ENCODE results near the gene TUBD1. TPM values are rescaled to one million over a fixed set of nuclear protein-coding genes. Genes with fewer than 3 reads are reported as not detected.

TUBD1 gene
- total RNA-seq, 1 donor from 2014 or later, result 16.7 TPM

- Mint-ChIP-seq H3K27me3 (no peaks in the 10 kb centered on the region), H3K36me3 (peaks cover 23% of the 10 kb centered on the region), H3K27ac (no peak overlapping the region), H3K4me1 (ENCODE audit: unreplicated experiment) (no peaks in the 10 kb centered on the region), H3K4me3 (no peak overlapping the region), H3K9me3 (no peaks in the 10 kb centered on the region)
- TF ChIP-seq CTCF (conservative IDR thresholded peaks at IDR 0.05), result no peak
- DNase-seq (ENCODE audit: extremely low spot score, unreplicated experiment), result no peak
Observed at GRCh38 chr17:59814276-59814675, 78.5 kb downstream of the TUBD1 start.

- Mint-ChIP-seq H3K27ac (no peak overlapping the region), H3K27me3 (no peaks in the 10 kb centered on the region), H3K4me1 (ENCODE audit: unreplicated experiment) (no peaks in the 10 kb centered on the region), H3K36me3 (peaks cover 23% of the 10 kb centered on the region), H3K9me3 (no peaks in the 10 kb centered on the region), H3K4me3 (no peak overlapping the region)
- DNase-seq (ENCODE audit: extremely low spot score, unreplicated experiment), result no peak
- TF ChIP-seq CTCF (conservative IDR thresholded peaks at IDR 0.05), result no peak
Observed at GRCh38 chr17:59812139-59812538, 80.6 kb downstream of the TUBD1 start.

- Mint-ChIP-seq H3K4me3 (no peak overlapping the region), H3K9me3 (no peaks in the 10 kb centered on the region), H3K4me1 (ENCODE audit: unreplicated experiment) (no peaks in the 10 kb centered on the region), H3K27ac (no peak overlapping the region), H3K36me3 (peaks cover 23% of the 10 kb centered on the region), H3K27me3 (no peaks in the 10 kb centered on the region)
- no peak for DNase-seq (ENCODE audit: extremely low spot score, unreplicated experiment)
- TF ChIP-seq CTCF (conservative IDR thresholded peaks at IDR 0.05), result no peak
Observed at GRCh38 chr17:59811209-59811608, 81.5 kb downstream of the TUBD1 start.

GRCh38 chr17:59810894-59811153, 81.9 kb downstream of the TUBD1 start:
- no peaks in the 10 kb centered on the region for H3K9me3 Mint-ChIP-seq
- H3K36me3 Mint-ChIP-seq, result peaks cover 20% of the 10 kb centered on the region
- no peaks in the 10 kb centered on the region for H3K4me1 Mint-ChIP-seq (ENCODE audit: unreplicated experiment)
- no peak overlapping the region for H3K27ac Mint-ChIP-seq
- DNase-seq (ENCODE audit: extremely low spot score, unreplicated experiment), result no peak
- no peaks in the 10 kb centered on the region for H3K27me3 Mint-ChIP-seq
- no peak for TF ChIP-seq CTCF (conservative IDR thresholded peaks at IDR 0.05)
- H3K4me3 Mint-ChIP-seq, result no peak overlapping the region

Small RNAs within 50 kb of the gene (microRNA-seq; reads per million reads assigned to microRNA genes)
- 48,440 reads per million, percentile 99 among the genes with 10 or more reads in this experiment for gene MIR21

Other genes with a start within 250 kb of the TUBD1 start
- 23.1 and 25.9 TPM in 2 replicates for gene PTRH2, start 185.5 kb downstream of the TUBD1 start, total RNA-seq (ENCODE audit: low replicate concordance)
- gene VMP1, start 185.3 kb downstream of the TUBD1 start, total RNA-seq (ENCODE audit: low replicate concordance), result 124 and 157 TPM in 2 replicates
- gene RPS6KB1, start 178 bp upstream of the TUBD1 start, total RNA-seq (ENCODE audit: low replicate concordance), result 38.2 and 38.8 TPM in 2 replicates
- gene RNFT1, start 71.8 kb upstream of the TUBD1 start, total RNA-seq (ENCODE audit: low replicate concordance), result 19.9 and 27.4 TPM in 2 replicates
- gene HEATR6, start 186.0 kb upstream of the TUBD1 start, total RNA-seq (ENCODE audit: low replicate concordance), result 25.1 and 28.8 TPM in 2 replicates